ENCODE measurements around the gene AHCTF1. TPM values are rescaled to one million over a fixed set of nuclear protein-coding genes. Genes with fewer than 3 reads are reported as not detected.
"Not testable (repeated sequence)": the region's sequence is repeated elsewhere in the genome, so short reads cannot be mapped to it uniquely, and the experiment has no call there.

Gene AHCTF1
- total RNA-seq, 1 donor from 2014 or later = 62.1 TPM

GRCh38 chr1:246891105-246891504, 40.6 kb downstream of the AHCTF1 start:
- no peaks in the 10 kb centered on the region for H3K27me3 Mint-ChIP-seq (ENCODE audit: insufficient read depth, low read depth)
- no peaks in the 10 kb centered on the region for H3K4me1 ChIP-seq
- no peak overlapping the region for H3K4me3 Mint-ChIP-seq
- no peaks in the 10 kb centered on the region for H3K9me3 ChIP-seq (ENCODE audit: low read depth)
- H3K4me2 ChIP-seq = no peak overlapping the region
- no peaks in the 10 kb centered on the region for H3K79me2 ChIP-seq (ENCODE audit: low read depth)
- H3K36me3 ChIP-seq = peaks cover 40% of the 10 kb centered on the region
- H4K20me1 ChIP-seq (ENCODE audit: low read depth) = no peaks in the 10 kb centered on the region
- DNase-seq (ENCODE audit: low spot score) = no peak
- H2AFZ ChIP-seq (replicated peaks) = no peak overlapping the region
- no peak overlapping the region for H3K9ac ChIP-seq
- H3K9me3 Mint-ChIP-seq = no peaks in the 10 kb centered on the region
- H3K4me3 ChIP-seq = no peak overlapping the region
- TF ChIP-seq CTCF (IDR thresholded peaks at IDR 0.05) = no peak
- no peak for TF ChIP-seq EZH2 (IDR thresholded peaks at IDR 0.05)
- no peak for TF ChIP-seq EZH2phosphoT487 (IDR thresholded peaks at IDR 0.05)
- H3K36me3 Mint-ChIP-seq = peaks cover 49% of the 10 kb centered on the region
- no peaks in the 10 kb centered on the region for H3K4me1 Mint-ChIP-seq
- H3F3A ChIP-seq (ENCODE audit: low read depth) = no peaks in the 10 kb centered on the region
- H3K27me3 ChIP-seq = no peaks in the 10 kb centered on the region
- no peak overlapping the region for H3K27ac Mint-ChIP-seq
- H3K27ac ChIP-seq = no peak overlapping the region

- no peaks in the 10 kb centered on the region for H4K20me1 ChIP-seq (ENCODE audit: low read depth)
- H3K4me3 ChIP-seq = no peak overlapping the region
- peaks cover 38% of the 10 kb centered on the region for H3K36me3 ChIP-seq
- H3K4me2 ChIP-seq = no peak overlapping the region
- no peaks in the 10 kb centered on the region for H3K4me1 ChIP-seq
- no peaks in the 10 kb centered on the region for H3K4me1 Mint-ChIP-seq
- H3K27ac Mint-ChIP-seq = no peak overlapping the region
- TF ChIP-seq EZH2phosphoT487 (IDR thresholded peaks at IDR 0.05) (no peak), EZH2 (IDR thresholded peaks at IDR 0.05) (no peak), CTCF (IDR thresholded peaks at IDR 0.05) (no peak)
- no peaks in the 10 kb centered on the region for H3F3A ChIP-seq (ENCODE audit: low read depth)
- no peaks in the 10 kb centered on the region for H3K27me3 Mint-ChIP-seq (ENCODE audit: insufficient read depth, low read depth)
- no peaks in the 10 kb centered on the region for H3K9me3 Mint-ChIP-seq
- H3K9me3 ChIP-seq (ENCODE audit: low read depth) = no peaks in the 10 kb centered on the region
- no peaks in the 10 kb centered on the region for H3K79me2 ChIP-seq (ENCODE audit: low read depth)
- DNase-seq (ENCODE audit: low spot score) = no peak
- no peak overlapping the region for H3K27ac ChIP-seq
- peaks cover 36% of the 10 kb centered on the region for H3K36me3 Mint-ChIP-seq
- no peak overlapping the region for H2AFZ ChIP-seq (replicated peaks)
- H3K27me3 ChIP-seq = no peaks in the 10 kb centered on the region
- H3K9ac ChIP-seq = no peak overlapping the region
- no peak overlapping the region for H3K4me3 Mint-ChIP-seq
Observed at GRCh38 chr1:246888522-246888921, 43.2 kb downstream of the AHCTF1 start.

GRCh38 chr1:246885389-246885788, 46.4 kb downstream of the AHCTF1 start:
- not testable (repeated sequence) for H3K4me1 ChIP-seq; H4K20me1 ChIP-seq (ENCODE audit: low read depth); H3K9me3 Mint-ChIP-seq; H2AFZ ChIP-seq (replicated peaks); H3K27me3 Mint-ChIP-seq (ENCODE audit: insufficient read depth, low read depth); H3K27me3 ChIP-seq; H3K27ac Mint-ChIP-seq; H3K4me2 ChIP-seq; H3F3A ChIP-seq (ENCODE audit: low read depth); H3K27ac ChIP-seq; H3K9me3 ChIP-seq (ENCODE audit: low read depth); H3K4me1 Mint-ChIP-seq; H3K4me3 ChIP-seq; H3K79me2 ChIP-seq (ENCODE audit: low read depth); DNase-seq (ENCODE audit: low spot score); H3K9ac ChIP-seq; H3K4me3 Mint-ChIP-seq
- H3K36me3 ChIP-seq = peaks cover 36% of the 10 kb centered on the region
- H3K36me3 Mint-ChIP-seq = peaks cover 31% of the 10 kb centered on the region

GRCh38 chr1:246878551-246878950, 53.2 kb downstream of the AHCTF1 start:
- Histone ChIP-seq H2AFZ (replicated peaks) (no peak overlapping the region), H3F3A (ENCODE audit: low read depth) (no peaks in the 10 kb centered on the region), H3K4me3 (no peak overlapping the region), H3K9me3 (ENCODE audit: low read depth) (no peaks in the 10 kb centered on the region), H3K36me3 (no peaks in the 10 kb centered on the region), H3K79me2 (ENCODE audit: low read depth) (peaks cover 21% of the 10 kb centered on the region), H3K4me2 (no peak overlapping the region), H3K27ac (no peak overlapping the region), H3K9ac (no peak overlapping the region), H3K4me1 (no peaks in the 10 kb centered on the region), H4K20me1 (ENCODE audit: low read depth) (no peaks in the 10 kb centered on the region), H3K27me3 (no peaks in the 10 kb centered on the region)
- H3K27ac Mint-ChIP-seq = no peak overlapping the region
- H3K9me3 Mint-ChIP-seq = no peaks in the 10 kb centered on the region
- no peak for DNase-seq (ENCODE audit: low spot score)
- no peaks in the 10 kb centered on the region for H3K27me3 Mint-ChIP-seq (ENCODE audit: insufficient read depth, low read depth)
- no peak for TF ChIP-seq CTCF (IDR thresholded peaks at IDR 0.05)
- TF ChIP-seq EZH2phosphoT487 (IDR thresholded peaks at IDR 0.05) = no peak
- no peak for TF ChIP-seq EZH2 (IDR thresholded peaks at IDR 0.05)
- H3K4me1 Mint-ChIP-seq = no peaks in the 10 kb centered on the region
- peaks cover 33% of the 10 kb centered on the region for H3K36me3 Mint-ChIP-seq
- no peak overlapping the region for H3K4me3 Mint-ChIP-seq

Data from neural progenitor cell (in vitro differentiated cells).